Chondrocyte (in vitro differentiated cells): ENCODE data around the gene FAM229B. TPM values are rescaled to one million over a fixed set of nuclear protein-coding genes. Genes with fewer than 3 reads are reported as not detected.

Experiments used
- DNase-seq: peaks from one replicate; pipeline ENCODE4 v3.0.0; 2021; ENCODE audit warnings: mixed read lengths, low spot score
- H3K27ac Mint-ChIP-seq: one replicate; pipeline ENCODE4 v1.8.0; 2021; ENCODE audit warnings: mild to moderate bottlenecking, moderate library complexity, mixed read lengths; ENCODE audit not compliant: unreplicated experiment
- H3K27me3 Mint-ChIP-seq: 2 replicates; pipeline ENCODE4 v1.8.0; 2021; ENCODE audit warnings: low read depth, mixed read lengths
- H3K36me3 Mint-ChIP-seq: 2 replicates; pipeline ENCODE4 v1.8.0; 2021; ENCODE audit warnings: low read depth, mixed read lengths
- H3K4me1 Mint-ChIP-seq: 2 replicates; pipeline ENCODE4 v1.8.0; 2021; ENCODE audit warnings: low read depth, mild to moderate bottlenecking, mixed read lengths
- H3K4me3 Mint-ChIP-seq: one replicate; pipeline ENCODE4 v1.8.0; 2021; ENCODE audit warnings: mild to moderate bottlenecking, moderate library complexity, mixed read lengths; ENCODE audit not compliant: unreplicated experiment
- H3K9me3 Mint-ChIP-seq: 2 replicates; pipeline ENCODE4 v1.8.0; 2021; ENCODE audit warnings: low read depth, mixed read lengths
- CTCF ChIP-seq: fragments of 200-600 bp; sonication (generic); IDR thresholded peaks from 2 replicates; pipeline ENCODE4 v1.5.0; 2021; ENCODE audit warnings: antibody characterized with exemption, mild to moderate bottlenecking, moderate library complexity
- total RNA-seq: library from RNA; stranded (reverse); gene quantifications from 3 replicates; pipeline ENCODE4 v1.2.1, GENCODE V29; 2021

The FAM229B gene
- total RNA-seq, 1 donor from 2014 or later: 25.7 TPM

DNA sequence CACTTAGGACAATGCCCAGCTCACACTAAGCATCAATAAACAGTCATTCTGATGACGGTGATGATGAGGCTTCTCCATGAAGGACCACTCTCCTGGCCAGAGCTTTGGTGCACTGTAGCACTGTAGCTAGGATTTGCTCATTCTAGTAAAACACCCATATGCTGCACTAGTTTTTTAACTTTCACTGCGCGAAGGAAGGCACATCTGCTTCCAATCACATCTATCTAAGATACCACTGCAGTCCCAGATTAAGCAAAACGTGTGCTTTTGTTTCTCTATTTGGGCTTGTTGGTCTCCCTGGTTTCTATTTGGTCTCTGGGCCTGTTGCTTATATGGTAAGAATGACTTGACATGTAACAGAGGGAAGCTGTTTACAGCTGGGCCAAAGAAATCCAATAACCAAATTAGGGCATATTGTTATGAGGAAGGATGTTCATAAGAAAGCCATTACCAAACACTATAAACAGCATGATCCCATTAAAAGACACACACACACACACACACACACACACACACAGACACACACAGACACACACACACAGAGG, 62.4 kb downstream of the FAM229B start:
- H3K27me3 Mint-ChIP-seq: no peaks in the 10 kb centered on the region
- H3K9me3 Mint-ChIP-seq: no peaks in the 10 kb centered on the region
- peaks cover 15% of the 10 kb centered on the region for H3K36me3 Mint-ChIP-seq
- H3K4me3 Mint-ChIP-seq: no peak overlapping the region
- H3K27ac Mint-ChIP-seq: no peak overlapping the region
- peaks cover 8% of the 10 kb centered on the region for H3K4me1 Mint-ChIP-seq
- DNase-seq: no peak
- no peak for TF ChIP-seq CTCF

DNA sequence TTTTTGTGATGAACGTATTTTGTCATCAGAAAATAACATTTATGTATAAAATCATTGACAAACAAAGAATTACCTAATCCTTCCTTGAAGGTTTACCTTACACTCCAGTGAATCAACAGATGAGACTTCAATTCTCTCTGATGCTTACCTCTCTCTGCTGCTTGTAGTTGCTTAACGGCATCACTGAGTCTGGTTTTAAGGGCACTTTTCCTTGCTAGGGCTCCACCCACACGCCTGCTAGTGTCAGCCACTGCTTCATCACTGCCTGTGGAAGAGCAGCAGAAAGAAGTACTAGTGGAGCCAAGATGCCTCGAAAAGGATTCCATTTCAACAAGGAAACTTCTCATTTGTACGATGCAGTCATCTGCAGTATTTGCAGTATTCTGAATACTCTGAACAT, 63.0 kb downstream of the FAM229B start:
- no peak overlapping the region for H3K27ac Mint-ChIP-seq

More for the DNA sequence above, 63.0 kb downstream of the FAM229B start:
- Mint-ChIP-seq H3K4me3 (no peak overlapping the region), H3K4me1 (peaks cover 9% of the 10 kb centered on the region), H3K9me3 (no peaks in the 10 kb centered on the region), H3K36me3 (peaks cover 11% of the 10 kb centered on the region), H3K27me3 (no peaks in the 10 kb centered on the region)
- DNase-seq: no peak
- no peak for TF ChIP-seq CTCF

Other genes with a start within 250 kb of the FAM229B start
- gene FYN, start 214.1 kb upstream of the FAM229B start, total RNA-seq: 79.1 to 111 TPM (median 109 TPM) in 3 replicates
- not detected in 3 replicates for gene CCN6, start 33.5 kb upstream of the FAM229B start, total RNA-seq
- gene TUBE1, start 109 bp upstream of the FAM229B start, total RNA-seq: 13.8 to 24.8 TPM (median 23.9 TPM) in 3 replicates
- 55.2 to 115 TPM (median 102 TPM) in 3 replicates for gene LAMA4, start 167.0 kb downstream of the FAM229B start, total RNA-seq